Transverse colon (tissue), 4 donors: ENCODE measurements around the gene CUTC.
A peak's percentile ranks its signal among the peaks of the same experiment; 100 is the strongest.

Experiments used
- CTCF ChIP-seq, 5 experiments: fragments of 200-600 bp in 3 of 5; fragments of 450-650 bp in 2 of 5; sonication (generic) in 3 of 5; IDR thresholded peaks; 1 replicate in 2 of 5; 2 replicates in 3 of 5; pipeline ENCODE4 v1.5.1; 2016 to 2017; ENCODE audit warnings: antibody characterized with exemption in 5 of 5, inconsistent platforms in 3 of 5, mild to moderate bottlenecking in 2 of 5, moderate library complexity in 1 of 5
- POLR2A ChIP-seq: fragments of 450-650 bp; IDR thresholded peaks from one replicate; pipeline ENCODE4 v1.6.1; 2016; ENCODE audit warnings: antibody characterized with exemption, mild to moderate bottlenecking, moderate library complexity
- POLR2AphosphoS5 ChIP-seq, 3 donors: sonication (generic); formaldehyde crosslinking; IDR thresholded peaks; one replicate each; pipeline ENCODE4 v1.6.1; 2016; ENCODE audit warnings: antibody characterized with exemption in 3 of 3

GRCh38 chr10:99788598-99789256, 56.7 kb downstream of the CUTC start:
- TF ChIP-seq CTCF (IDR thresholded peaks at IDR 0.05): no peak
- no peak for TF ChIP-seq POLR2A
- TF ChIP-seq POLR2AphosphoS5 (IDR thresholded peaks at IDR 0.05): peak; percentile 57 to 86 (median 76)
